A673 (cell line): Measurements from ENCODE around the gene CRYAA. TPM values are rescaled to one million over a fixed set of nuclear protein-coding genes. Genes with fewer than 3 reads are reported as not detected.

Experiments
- BruUV-seq: library from RNA; stranded (reverse); fragments of 400-500 nt; replicated peaks from 2 replicates; lab custom pipeline; 2021; lab: Mats Ljungman, UMichigan
- CTCF ChIA-PET: fragments of 300-600 bp; sonication (Branson Sonifier 250); formaldehyde crosslinking; loops from one replicate; lab custom pipeline; 2022; ENCODE audit warnings: antibody characterized with exemption; lab: Charles Lee
- POLR2A ChIA-PET: fragments of 300-600 bp; sonication (Branson Sonifier 250); formaldehyde crosslinking; loops from one replicate; lab custom pipeline; 2022; ENCODE audit warnings: antibody characterized with exemption; ENCODE audit not compliant: low non-redundant PET; lab: Charles Lee
- DNase-seq: peaks from one replicate; pipeline ENCODE4 v3.0.0-alpha.2; 2015; ENCODE audit warnings: low spot score
- H3K27ac ChIP-seq: fragments of 200-600 bp; sonication (generic); 2 replicates; pipeline ENCODE4 v1.5.1; 2016; ENCODE audit warnings: mixed run types, low read depth, mild to moderate bottlenecking, mixed read lengths, antibody characterized with exemption, low read length; ENCODE audit not compliant: poor library complexity, severe bottlenecking
- H3K27me3 ChIP-seq: fragments of 200-600 bp; sonication (generic); replicated peaks from 2 replicates; pipeline ENCODE4 v1.6.1; 2017; ENCODE audit warnings: mixed run types, low read depth, mild to moderate bottlenecking, mixed read lengths, antibody characterized with exemption, low read length; ENCODE audit not compliant: insufficient read depth, poor library complexity
- H3K36me3 ChIP-seq: fragments of 200-600 bp; sonication (generic); 2 replicates; pipeline ENCODE4 v1.6.1; 2016; ENCODE audit warnings: mixed run types, mild to moderate bottlenecking, mixed read lengths, antibody characterized with exemption, low read length; ENCODE audit not compliant: insufficient read depth, poor library complexity, severe bottlenecking
- H3K4me1 ChIP-seq: fragments of 200-600 bp; sonication (generic); 2 replicates; pipeline ENCODE4 v1.6.1; 2017; ENCODE audit warnings: mixed run types, mild to moderate bottlenecking, mixed read lengths, antibody characterized with exemption, low read length; ENCODE audit not compliant: insufficient read depth, poor library complexity, severe bottlenecking
- H3K4me3 ChIP-seq: fragments of 200-600 bp; sonication (generic); 2 replicates; pipeline ENCODE4 v1.5.1; 2016; ENCODE audit warnings: low read depth, mixed run types, mild to moderate bottlenecking, mixed read lengths, low read length; ENCODE audit not compliant: poor library complexity, severe bottlenecking
- H3K9me3 ChIP-seq: fragments of 200-600 bp; sonication (generic); 2 replicates; pipeline ENCODE4 v1.6.1; 2016; ENCODE audit warnings: mixed run types, low read depth, mild to moderate bottlenecking, mixed read lengths, antibody characterized with exemption, low read length; ENCODE audit not compliant: poor library complexity, severe bottlenecking
- EZH2 ChIP-seq: fragments of 200-600 bp; sonication (generic); IDR thresholded peaks from 2 replicates; pipeline ENCODE4 v1.6.1; 2017; ENCODE audit warnings: borderline replicate concordance, low read depth, mild to moderate bottlenecking, mixed read lengths, antibody characterized with exemption, low read length; ENCODE audit not compliant: poor library complexity, severe bottlenecking
- intact Hi-C: fragments of 100-400 bp; cut with micrococcal nuclease; formaldehyde crosslinking; loops from one replicate; pipeline ENCODE4 v1.10.0; 2022; ENCODE audit not compliant: unreplicated experiment
- total RNA-seq: library from RNA; stranded (reverse); gene quantifications from 2 replicates; pipeline ENCODE4 v1.2.3, GENCODE V29; 2021
- TF ChIP-seq, protein P1 (sequence below): fragments of 300-800, 200-600 bp; sonication (generic); conservative IDR thresholded peaks from 2 replicates; pipeline ENCODE4 v1.5.1; 2017; ENCODE audit warnings: low read depth, mild to moderate bottlenecking, antibody characterized with exemption, low read length, moderate library complexity, mixed read lengths

CRYAA gene
- total RNA-seq, 1 experiment from 2014 or later: not detected

DNA sequence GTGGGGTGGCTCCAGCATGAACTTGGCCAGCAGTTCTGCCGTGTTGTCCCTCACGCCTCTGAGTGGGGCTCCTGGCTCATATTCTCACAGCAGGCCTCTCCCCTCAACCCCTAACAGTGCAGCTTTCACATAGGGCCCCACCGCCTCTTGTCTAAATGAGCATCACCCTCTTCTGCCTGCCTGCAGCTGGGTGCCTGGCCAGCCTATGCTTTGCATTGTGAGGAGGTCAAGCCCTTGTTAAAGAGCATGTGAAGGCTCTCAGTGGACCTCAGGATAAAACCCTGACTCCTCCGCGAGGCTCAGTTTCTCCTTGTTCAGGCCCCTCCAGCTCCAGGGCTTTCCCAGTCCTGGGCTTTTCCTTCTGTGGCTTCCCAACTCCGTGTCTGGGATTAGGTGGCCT, 34.8 kb downstream of the CRYAA start:
- CTCF ChIA-PET: no interaction called here

DNA sequence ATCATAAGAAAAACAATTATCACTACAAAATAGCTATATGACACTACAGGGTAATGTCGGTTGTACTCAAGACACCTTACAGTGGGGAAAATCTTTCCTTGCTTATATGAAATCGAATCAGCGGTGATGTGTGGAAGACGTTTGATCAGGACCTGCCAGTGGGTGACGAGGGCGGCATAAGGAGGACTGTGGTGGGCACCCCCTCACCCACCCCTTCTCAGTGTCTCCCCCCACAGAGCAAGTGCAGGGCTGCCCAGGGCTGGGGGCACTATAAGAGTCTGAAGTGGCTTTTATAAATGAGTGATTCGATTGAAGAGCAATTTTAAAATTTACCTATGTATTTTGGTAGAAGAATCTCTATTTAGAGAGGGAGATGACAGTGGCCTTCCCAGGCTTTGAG, 35.8 kb downstream of the CRYAA start:
- intact Hi-C loops: no loop called here
- no peak overlapping the region for H3K4me3 ChIP-seq
- H3K27me3 ChIP-seq: no peaks in the 10 kb centered on the region
- no peak for TF ChIP-seq EZH2
- TF ChIP-seq, protein P1, sequence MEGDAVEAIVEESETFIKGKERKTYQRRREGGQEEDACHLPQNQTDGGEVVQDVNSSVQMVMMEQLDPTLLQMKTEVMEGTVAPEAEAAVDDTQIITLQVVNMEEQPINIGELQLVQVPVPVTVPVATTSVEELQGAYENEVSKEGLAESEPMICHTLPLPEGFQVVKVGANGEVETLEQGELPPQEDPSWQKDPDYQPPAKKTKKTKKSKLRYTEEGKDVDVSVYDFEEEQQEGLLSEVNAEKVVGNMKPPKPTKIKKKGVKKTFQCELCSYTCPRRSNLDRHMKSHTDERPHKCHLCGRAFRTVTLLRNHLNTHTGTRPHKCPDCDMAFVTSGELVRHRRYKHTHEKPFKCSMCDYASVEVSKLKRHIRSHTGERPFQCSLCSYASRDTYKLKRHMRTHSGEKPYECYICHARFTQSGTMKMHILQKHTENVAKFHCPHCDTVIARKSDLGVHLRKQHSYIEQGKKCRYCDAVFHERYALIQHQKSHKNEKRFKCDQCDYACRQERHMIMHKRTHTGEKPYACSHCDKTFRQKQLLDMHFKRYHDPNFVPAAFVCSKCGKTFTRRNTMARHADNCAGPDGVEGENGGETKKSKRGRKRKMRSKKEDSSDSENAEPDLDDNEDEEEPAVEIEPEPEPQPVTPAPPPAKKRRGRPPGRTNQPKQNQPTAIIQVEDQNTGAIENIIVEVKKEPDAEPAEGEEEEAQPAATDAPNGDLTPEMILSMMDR: no peak
- no peak overlapping the region for H3K27ac ChIP-seq
- ChIA-PET CTCF (no interaction called here), POLR2A (no interaction called here)
- H3K9me3 ChIP-seq: peaks cover 13% of the 10 kb centered on the region
- H3K4me1 ChIP-seq: no peaks in the 10 kb centered on the region
- H3K36me3 ChIP-seq: no peaks in the 10 kb centered on the region
- no peak for DNase-seq
- no TSS peak for BruUV-seq

More for the DNA sequence above, 34.8 kb downstream of the CRYAA start:
- Histone ChIP-seq H3K9me3 (peaks cover 13% of the 10 kb centered on the region), H3K4me3 (no peak overlapping the region), H3K36me3 (no peaks in the 10 kb centered on the region), H3K27me3 (no peaks in the 10 kb centered on the region), H3K4me1 (no peaks in the 10 kb centered on the region), H3K27ac (no peak overlapping the region)
- TF ChIP-seq, protein P1: no peak
- TF ChIP-seq EZH2: no peak
- no TSS peak for BruUV-seq
- POLR2A ChIA-PET: no interaction called here
- no peak for DNase-seq
- intact Hi-C loops: no loop called here

DNA sequence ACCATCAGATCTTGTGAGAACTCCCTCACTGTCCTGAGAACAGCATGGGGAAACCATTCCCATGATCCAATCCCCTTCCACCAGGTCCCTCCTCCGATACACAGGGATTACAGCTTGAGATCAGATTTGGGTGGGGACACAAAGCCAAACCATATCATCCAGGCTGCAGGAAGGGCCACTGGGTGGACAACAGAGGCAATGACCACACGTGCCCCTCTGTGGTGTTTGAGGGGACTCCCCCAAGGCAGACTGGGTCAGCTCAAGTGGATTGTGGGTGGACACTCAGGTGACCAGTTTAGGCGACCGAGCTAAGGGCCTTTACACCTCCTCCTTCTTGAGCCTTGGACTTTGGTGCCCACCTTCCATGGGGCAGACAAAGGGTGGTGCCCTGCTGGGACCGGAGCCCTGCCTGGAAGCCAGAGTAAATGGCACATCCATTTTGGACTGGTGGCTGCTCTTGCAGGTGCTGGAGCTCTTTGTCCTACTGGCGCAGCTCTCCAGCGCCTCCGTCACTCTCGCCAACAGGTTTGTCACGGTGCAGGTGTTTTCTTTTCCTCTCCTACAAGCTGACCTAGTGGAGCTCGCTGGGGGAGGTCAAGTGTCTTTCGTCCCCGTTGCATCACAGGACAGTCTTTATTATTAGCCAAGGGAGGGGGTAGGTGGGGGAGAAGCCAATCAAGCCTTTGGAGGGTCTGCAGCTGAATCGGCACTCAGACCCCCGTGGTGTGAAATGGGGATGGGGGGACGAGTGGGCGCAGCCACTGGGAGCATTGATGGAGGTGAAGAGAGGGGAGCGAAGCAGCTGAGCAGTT, 37.6 kb downstream of the CRYAA start:
- H3K4me3 ChIP-seq: no peak overlapping the region
- H3K4me1 ChIP-seq: no peaks in the 10 kb centered on the region
- H3K27ac ChIP-seq: no peak overlapping the region
- no peak for TF ChIP-seq EZH2
- TF ChIP-seq, protein P1: no peak
- no peaks in the 10 kb centered on the region for H3K27me3 ChIP-seq
- no peaks in the 10 kb centered on the region for H3K36me3 ChIP-seq
- ChIA-PET CTCF (no interaction called here), POLR2A (no interaction called here)
- intact Hi-C loops: no loop called here
- BruUV-seq: no TSS peak
- no peak for DNase-seq
- H3K9me3 ChIP-seq: peaks cover 6% of the 10 kb centered on the region
